Fibroblast of skin of right biceps (primary cell): ENCODE results near the gene NIF3L1.

ENCODE experiments used
- DNase-seq: peaks from one replicate; pipeline ENCODE4 v3.0.0-alpha.2; 2013

NIF3L1 gene

GRCh38 chr2:200888704-200889625, at the start of gene NIF3L1, which contains the start of gene PPIL3:
NIF3L1 (plus strand) TSS chr2:200889371; CDS start chr2:200891944, 2,573 bp downstream.
PPIL3 (minus strand) TSS chr2:200889077; CDS start chr2:200887615, 1,462 bp downstream.
- DNase-seq = peak; percentile 99

GRCh38 chr2:200839513-200839912, 49.7 kb upstream of the NIF3L1 start:
- DNase-seq = no peak

- DNase-seq = no peak
Measured at GRCh38 chr2:200843993-200844948, 44.9 kb upstream of the NIF3L1 start.

GRCh38 chr2:200845194-200845593, 44.0 kb upstream of the NIF3L1 start:
- DNase-seq = no peak

- DNase-seq = no peak
Measured at GRCh38 chr2:200845669-200846325, 43.4 kb upstream of the NIF3L1 start.

GRCh38 chr2:200847269-200847668, 41.9 kb upstream of the NIF3L1 start:
- no peak for DNase-seq

- DNase-seq = no peak
Measured at GRCh38 chr2:200847939-200848338, 41.2 kb upstream of the NIF3L1 start.

GRCh38 chr2:200850512-200851256, 38.5 kb upstream of the NIF3L1 start:
- DNase-seq = no peak

GRCh38 chr2:200851398-200852248, 37.5 kb upstream of the NIF3L1 start:
- DNase-seq = no peak

- no peak for DNase-seq
Measured at GRCh38 chr2:200852605-200853004, 36.6 kb upstream of the NIF3L1 start.

- no peak for DNase-seq
Measured at GRCh38 chr2:200856806-200857205, 32.4 kb upstream of the NIF3L1 start.

- peak; percentile 28 for DNase-seq
Measured at GRCh38 chr2:200860092-200860795, 28.9 kb upstream of the NIF3L1 start.

GRCh38 chr2:200861617-200862155, 27.5 kb upstream of the NIF3L1 start:
- no peak for DNase-seq

GRCh38 chr2:200862532-200863000, 26.6 kb upstream of the NIF3L1 start:
- peak; percentile 68 for DNase-seq

- DNase-seq = no peak
Measured at GRCh38 chr2:200863782-200864175, 25.4 kb upstream of the NIF3L1 start.

GRCh38 chr2:200864176-200865034, 24.8 kb upstream of the NIF3L1 start, which contains the start of gene CLK1:
CLK1 (minus strand) TSS chr2:200864658; CDS start chr2:200861862, 2,796 bp downstream.
- DNase-seq = peak; percentile 94

- DNase-seq = no peak
Measured at GRCh38 chr2:200869014-200869413, 20.2 kb upstream of the NIF3L1 start.

- no peak for DNase-seq
Measured at GRCh38 chr2:200871151-200871550, 18.0 kb upstream of the NIF3L1 start.

- DNase-seq = no peak
Measured at GRCh38 chr2:200873560-200873959, 15.6 kb upstream of the NIF3L1 start.
